Spleen (tissue), 11 donors: Measurements from ENCODE around the gene WWTR1. TPM values are rescaled to one million over a fixed set of nuclear protein-coding genes. Genes with fewer than 3 reads are reported as not detected.

Experiments
- DNase-seq: peaks from one replicate; pipeline ENCODE4 v3.0.0-alpha.2; 2020
- H3K27ac ChIP-seq, 8 donors: fragments of 200-600 bp; sonication (generic) in 7 of 8; 1 replicate in 4 of 8; 2 replicates in 4 of 8; pipeline versions ENCODE4 v1.5.0 to v1.8.0; 2016 to 2021; ENCODE audit warnings: inconsistent platforms in 4 of 8, mild to moderate bottlenecking in 4 of 8, moderate library complexity in 1 of 8
- H3K27me3 ChIP-seq, 7 donors: fragments of 200-600 bp; sonication (generic) in 6 of 7; replicated peaks in 1 of 7; 1 replicate in 4 of 7; 2 replicates in 3 of 7; pipeline versions ENCODE4 v1.5.0 to v1.8.0; 2016 to 2021; ENCODE audit warnings: inconsistent platforms in 3 of 7, mild to moderate bottlenecking in 1 of 7
- H3K36me3 ChIP-seq, 6 donors: fragments of 200-600 bp; sonication (generic) in 5 of 6; 1 replicate in 4 of 6; 2 replicates in 2 of 6; pipeline versions ENCODE4 v1.5.0 to v1.8.0; 2016 to 2021; ENCODE audit warnings: inconsistent platforms in 2 of 6
- H3K4me1 ChIP-seq, 6 donors: fragments of 200-600 bp; sonication (generic) in 5 of 6; 1 replicate in 3 of 6; 2 replicates in 3 of 6; pipeline versions ENCODE4 v1.5.0 to v1.8.0; 2016 to 2021; ENCODE audit warnings: inconsistent platforms in 3 of 6
- H3K4me3 ChIP-seq, 8 donors: fragments of 200-600 bp; sonication (generic) in 7 of 8; 1 replicate in 4 of 8; 2 replicates in 4 of 8; pipeline versions ENCODE4 v1.5.0 to v1.8.0; 2016 to 2021; ENCODE audit warnings: inconsistent platforms in 4 of 8, mild to moderate bottlenecking in 4 of 8, moderate library complexity in 2 of 8
- H3K9me3 ChIP-seq, 8 donors: fragments of 200-600 bp; sonication (generic) in 7 of 8; 1 replicate in 4 of 8; 2 replicates in 4 of 8; pipeline versions ENCODE4 v1.5.0 to v1.8.0; 2016 to 2021; ENCODE audit warnings: inconsistent platforms in 4 of 8
- POLR2A ChIP-seq, 3 donors: fragments of 450-650 bp; IDR thresholded peaks; one replicate each; pipeline ENCODE4 v1.5.1; 2017; ENCODE audit warnings: antibody characterized with exemption in 3 of 3, mild to moderate bottlenecking in 1 of 3
- POLR2AphosphoS5 ChIP-seq, 3 donors: sonication (generic); formaldehyde crosslinking; IDR thresholded peaks; one replicate each; pipeline ENCODE4 v1.5.1; 2017; ENCODE audit warnings: antibody characterized with exemption in 3 of 3
- WGBS, 5 donors: extraction: QIAGEN DNeasy Blood & Tissue Kit in 3 of 5; methylation state at CpG; one replicate each; pipeline versions ENCODE4 v1.1.5 to v1.1.7; 2013 to 2018; 5-methylcytosine and 5-hydroxymethylcytosine counted together
- intact Hi-C: fragments of 100-400 bp; cut with DNase I; formaldehyde crosslinking; loops from one replicate; pipeline ENCODE4 v1.15.0; 2023; ENCODE audit warnings: low total_unique reads
- polyA plus RNA-seq, 3 donors: library from polyadenylated mRNA; stranded (reverse); fragments of 200-250 nt; gene quantifications; one replicate each; pipeline ENCODE4 v1.2.1, GENCODE V29; 2013
- total RNA-seq, 7 donors: library from RNA; depleted of rRNA in 3 of 7; stranded (reverse); fragments of >200 nt in 3 of 7; fragmentation: NEBNext Ultra II Directional in 4 of 7; extraction: Animal tissue kit (Norgen Biotek cat#: 25700) in 4 of 7; gene quantifications; one replicate each; pipeline versions ENCODE4 v1.1.0 to v1.2.1, GENCODE V29; 2016 to 2021
- TF ChIP-seq, protein P1 (sequence below), 11 experiments: fragments of 200-600 bp in 7 of 11; fragments of 450-650 bp in 4 of 11; sonication (generic) in 4 of 11; IDR thresholded peaks in 8 of 11; conservative IDR thresholded peaks in 3 of 11; 1 replicate in 7 of 11; 2 replicates in 4 of 11; pipeline versions ENCODE4 v1.4.0 to v1.8.0; 2016 to 2021; ENCODE audit warnings: antibody characterized with exemption in 11 of 11, inconsistent platforms in 4 of 11, mild to moderate bottlenecking in 1 of 11
- donor health status: healthy with polysubstance abuse.
- donor health status: DM: no; HTN: no; CAD: no; lungs with moderate emphysema.
- donor health status: DM: no; HTN: no; CAD: no.
- donor health status: Bipolar disorder and iron deficiency.
- donor health status: healthy.
- donor health status: DM: no; HTN: no; CAD: no.
- donor health status: DM: yes; HTN: yes; CAD: no.

The WWTR1 gene
- total and polyA plus RNA-seq, 10 donors: 8.4 to 70.6 (median 57.0) TPM

DNA sequence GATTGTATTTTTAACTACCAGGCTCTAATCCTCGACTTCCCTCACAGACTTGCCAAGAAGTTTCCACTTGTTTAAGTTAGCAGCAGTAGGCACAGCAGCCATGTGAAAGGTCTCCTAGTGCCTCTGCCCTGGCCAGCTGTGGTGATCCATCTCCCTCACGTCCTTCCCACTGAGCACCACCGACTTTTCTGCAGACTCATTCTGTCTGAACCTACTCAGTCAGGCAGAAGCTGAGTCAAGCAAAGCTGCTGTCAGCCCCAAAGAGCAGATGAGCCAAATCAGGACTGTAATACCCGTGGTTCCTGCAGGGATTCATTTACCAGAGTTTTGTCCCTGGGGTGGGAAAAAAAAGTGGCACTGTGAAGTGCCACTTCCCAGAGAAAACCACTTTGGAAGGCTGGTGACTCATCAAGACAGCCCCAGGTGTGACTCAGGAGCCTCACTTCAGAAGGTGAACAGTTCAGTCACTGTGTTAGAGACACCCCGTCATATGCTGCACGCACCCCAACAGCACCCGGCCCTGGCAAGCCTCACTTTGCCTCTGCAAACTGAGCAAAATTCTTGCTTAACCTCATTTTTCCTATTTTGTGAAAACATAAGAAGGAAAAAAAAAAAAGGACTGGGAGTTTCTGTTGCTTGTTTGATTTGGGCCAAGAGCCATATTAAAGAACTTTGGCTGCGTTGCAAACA, 76.0 kb downstream of the WWTR1 start:
- no peak for DNase-seq
- no peak for TF ChIP-seq POLR2A (IDR thresholded peaks at IDR 0.05)
- no peak for TF ChIP-seq POLR2AphosphoS5 (IDR thresholded peaks at IDR 0.05)
- TF ChIP-seq, protein P1, sequence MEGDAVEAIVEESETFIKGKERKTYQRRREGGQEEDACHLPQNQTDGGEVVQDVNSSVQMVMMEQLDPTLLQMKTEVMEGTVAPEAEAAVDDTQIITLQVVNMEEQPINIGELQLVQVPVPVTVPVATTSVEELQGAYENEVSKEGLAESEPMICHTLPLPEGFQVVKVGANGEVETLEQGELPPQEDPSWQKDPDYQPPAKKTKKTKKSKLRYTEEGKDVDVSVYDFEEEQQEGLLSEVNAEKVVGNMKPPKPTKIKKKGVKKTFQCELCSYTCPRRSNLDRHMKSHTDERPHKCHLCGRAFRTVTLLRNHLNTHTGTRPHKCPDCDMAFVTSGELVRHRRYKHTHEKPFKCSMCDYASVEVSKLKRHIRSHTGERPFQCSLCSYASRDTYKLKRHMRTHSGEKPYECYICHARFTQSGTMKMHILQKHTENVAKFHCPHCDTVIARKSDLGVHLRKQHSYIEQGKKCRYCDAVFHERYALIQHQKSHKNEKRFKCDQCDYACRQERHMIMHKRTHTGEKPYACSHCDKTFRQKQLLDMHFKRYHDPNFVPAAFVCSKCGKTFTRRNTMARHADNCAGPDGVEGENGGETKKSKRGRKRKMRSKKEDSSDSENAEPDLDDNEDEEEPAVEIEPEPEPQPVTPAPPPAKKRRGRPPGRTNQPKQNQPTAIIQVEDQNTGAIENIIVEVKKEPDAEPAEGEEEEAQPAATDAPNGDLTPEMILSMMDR (IDR thresholded peaks at IDR 0.05 in 8 of 11, conservative IDR thresholded peaks at IDR 0.05 in 3 of 11): no peak
- Histone ChIP-seq H3K27ac (peak overlapping the region in 6 of 8 donors; percentile 10 to 64 (median 35)), H3K9me3 (no peaks in the 10 kb centered on the region), H3K27me3 (no peaks in the 10 kb centered on the region), H3K36me3 (no peaks in the 10 kb centered on the region), H3K4me3 (no peak overlapping the region), H3K4me1 (peaks cover 0 to 51% (median 21%) of the 10 kb centered on the region in 6 donors)
- intact Hi-C loops: no loop called here
- WGBS, 5 donors: 43 to 55% (median 52%) methylated on average over 8 of the region's 8 CpGs

DNA sequence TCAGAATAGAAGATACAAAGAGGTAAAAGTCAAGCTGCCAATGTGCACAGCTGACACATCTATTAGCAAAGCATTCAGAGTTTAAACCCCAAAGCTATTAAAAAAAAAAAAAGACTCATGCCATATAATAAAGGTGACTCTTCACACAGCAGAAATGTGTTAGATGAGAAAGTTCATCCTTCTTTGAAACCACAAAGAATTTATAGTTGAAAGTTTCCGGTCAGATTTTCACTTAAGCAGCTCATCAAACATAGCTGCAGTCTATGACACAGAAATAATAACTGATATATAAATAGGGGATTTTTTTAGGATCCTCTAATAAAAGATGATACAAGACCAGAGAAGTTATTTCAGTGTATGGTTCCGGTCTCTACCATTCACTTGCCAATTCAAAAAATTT, 76.6 kb downstream of the WWTR1 start:
- TF ChIP-seq, protein P1 (IDR thresholded peaks at IDR 0.05 in 8 of 11, conservative IDR thresholded peaks at IDR 0.05 in 3 of 11): no peak
- TF ChIP-seq POLR2AphosphoS5 (IDR thresholded peaks at IDR 0.05) (no peak), POLR2A (IDR thresholded peaks at IDR 0.05) (no peak)
- Histone ChIP-seq H3K4me3 (no peak overlapping the region), H3K27ac (peak overlapping the region in 6 of 8 donors; percentile 10 to 64 (median 35)), H3K4me1 (peaks cover 0 to 56% (median 24%) of the 10 kb centered on the region in 6 donors), H3K27me3 (no peaks in the 10 kb centered on the region), H3K36me3 (no peaks in the 10 kb centered on the region), H3K9me3 (no peaks in the 10 kb centered on the region)
- DNase-seq: no peak
- WGBS, 5 donors: 57 to 75% (median 64%) methylated on average over 2 of the region's 2 CpGs
- intact Hi-C loops: no loop called here

DNA sequence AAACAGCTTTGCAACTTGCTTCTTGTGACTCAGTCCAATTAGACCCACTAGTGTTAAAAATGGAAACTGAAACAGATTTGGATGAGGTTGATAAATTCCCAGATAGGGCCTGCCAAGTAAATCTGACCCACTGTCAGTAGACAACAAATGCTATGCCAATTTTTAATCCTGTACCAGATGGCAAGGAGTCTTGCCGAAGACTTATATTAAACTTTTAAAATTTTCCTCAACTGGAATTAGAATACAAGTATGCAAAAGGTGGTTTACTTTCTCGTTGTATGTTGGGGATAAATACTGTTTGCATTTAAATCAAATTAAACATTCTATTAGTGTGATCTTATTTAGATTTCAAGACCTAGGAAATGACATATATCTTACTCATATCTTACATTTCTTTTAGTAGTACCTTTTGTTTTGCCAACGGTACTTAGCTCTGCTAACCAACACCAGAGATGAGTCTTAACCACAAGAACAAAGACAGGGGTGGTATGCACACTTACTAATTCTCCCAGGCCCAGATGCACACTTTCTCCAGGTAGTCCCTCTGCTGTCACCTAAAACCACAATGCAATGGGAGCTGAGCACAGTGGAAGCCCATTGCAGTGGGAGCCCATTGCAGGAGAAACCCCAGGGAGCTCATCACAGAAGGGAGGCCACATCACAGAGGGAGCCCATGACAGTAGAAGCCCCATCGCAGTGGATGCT, 77.8 kb downstream of the WWTR1 start:
- no peaks in the 10 kb centered on the region for H3K9me3 ChIP-seq
- H3K27me3 ChIP-seq: no peaks in the 10 kb centered on the region
- DNase-seq: no peak
- TF ChIP-seq, protein P1 (IDR thresholded peaks at IDR 0.05 in 8 of 11, conservative IDR thresholded peaks at IDR 0.05 in 3 of 11): no peak
- TF ChIP-seq POLR2AphosphoS5 (IDR thresholded peaks at IDR 0.05) (no peak), POLR2A (IDR thresholded peaks at IDR 0.05) (no peak)
- H3K36me3 ChIP-seq: no peaks in the 10 kb centered on the region
- WGBS, 5 donors: 66 to 74% (median 73%) methylated on average over 4 of the region's 4 CpGs
- intact Hi-C loops: no loop called here
- H3K27ac ChIP-seq: peak overlapping the region in 5 of 8 donors; percentile 3 to 77 (median 22)
- no peak overlapping the region for H3K4me3 ChIP-seq
- H3K4me1 ChIP-seq: peaks cover 2 to 68% (median 28%) of the 10 kb centered on the region in 6 donors

DNA sequence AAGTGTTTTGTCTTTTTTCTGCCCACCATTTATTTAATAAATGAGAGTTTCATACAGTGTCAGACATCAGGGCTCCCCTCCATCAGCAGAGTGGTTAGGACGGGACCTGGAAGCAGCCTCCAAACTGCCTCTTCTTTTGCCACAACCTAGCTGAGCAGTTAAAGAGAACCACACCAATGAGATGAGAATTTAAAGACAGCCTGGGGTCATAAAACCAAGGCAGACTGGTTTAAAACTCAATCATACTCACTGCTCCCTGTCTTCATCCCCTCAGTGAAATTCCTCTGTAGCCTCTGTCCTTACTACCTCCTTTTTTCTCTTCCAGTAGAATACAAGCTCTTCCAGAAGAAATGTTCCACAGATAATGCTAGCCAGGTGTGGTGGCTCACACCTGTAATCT, 78.7 kb downstream of the WWTR1 start:
- DNase-seq: no peak
- Histone ChIP-seq H3K9me3 (no peaks in the 10 kb centered on the region), H3K27ac (peak overlapping the region in 5 of 8 donors; percentile 3 to 77 (median 23)), H3K4me1 (peaks cover 3 to 71% (median 30%) of the 10 kb centered on the region in 6 donors), H3K4me3 (no peak overlapping the region), H3K27me3 (no peaks in the 10 kb centered on the region), H3K36me3 (no peaks in the 10 kb centered on the region)
- WGBS, 5 donors: 74 to 87% (median 79%) methylated on average over 1 of the region's 1 CpG
- no peak for TF ChIP-seq POLR2A (IDR thresholded peaks at IDR 0.05)
- TF ChIP-seq POLR2AphosphoS5 (IDR thresholded peaks at IDR 0.05): no peak
- TF ChIP-seq, protein P1 (IDR thresholded peaks at IDR 0.05 in 8 of 11, conservative IDR thresholded peaks at IDR 0.05 in 3 of 11): no peak
- intact Hi-C loops: no loop called here
